A549 (cell line): ENCODE measurements around the gene AP3S2. TPM values are rescaled to one million over a fixed set of nuclear protein-coding genes. Genes with fewer than 3 reads are reported as not detected.
A peak's percentile ranks its signal among the peaks of the same experiment; 100 is the strongest.

Source experiments
- ATAC-seq, 2 experiments: fragments of 200-7000 bp in 1 of 2; fragments of >200 bp in 1 of 2; cut with Nextera tagmentation in 1 of 2; cut with Tn5 transposase in 1 of 2; 3 replicates each; pipeline versions ENCODE4 v1.8.0 to v1.9.1; 2018 to 2020; ENCODE audit warnings: mild to moderate bottlenecking in 1 of 2, moderate library complexity in 1 of 2
- CTCF ChIA-PET: fragments of 300-600 bp; sonication (Branson Sonifier 250); formaldehyde crosslinking; extraction: SDS; loops from one replicate; lab custom pipeline; 2021; ENCODE audit warnings: antibody characterized with exemption, inconsistent platforms; lab: Yijun Ruan, JAX
- POLR2A ChIA-PET: fragments of 350-600 bp; formaldehyde crosslinking; extraction: SDS; loops from one replicate; lab custom pipeline; 2021; ENCODE audit warnings: antibody characterized with exemption, inconsistent platforms; lab: Yijun Ruan, JAX
- DNase-seq, 2 experiments: peaks; one replicate each; pipeline versions ENCODE4 v3.0.0 to v3.0.0-alpha.2; 2011 to 2016; ENCODE audit warnings: low read depth in 1 of 2, low spot score in 1 of 2
- FAIRE-seq: peaks from 2 replicates; lab custom pipeline; 2011; peaks lifted over from hg19 to GRCh38; lab: Jason Lieb, UNC
- H3K27ac ChIP-seq, 2 experiments: fragments of >200 bp; sonication (Bioruptor Twin); formaldehyde crosslinking; 3 replicates each; pipeline ENCODE4 v1.5.1; 2016 to 2017
- H3K4me1 ChIP-seq: fragments of >200 bp; sonication (Bioruptor Twin); formaldehyde crosslinking; 3 replicates; pipeline ENCODE4 v1.6.1; 2016
- H3K4me2 ChIP-seq: fragments of >200 bp; sonication (Bioruptor Twin); formaldehyde crosslinking; 3 replicates; pipeline ENCODE4 v1.6.1; 2016
- H3K4me3 ChIP-seq: fragments of >200 bp; sonication (Bioruptor Twin); formaldehyde crosslinking; 3 replicates; pipeline ENCODE4 v1.5.1; 2016
- H3K9me3 ChIP-seq: fragments of >200 bp; sonication (Bioruptor Twin); formaldehyde crosslinking; 3 replicates; pipeline ENCODE4 v1.6.1; 2016
- ATOH8 ChIP-seq: fragments of 250-450 bp; sonication (Bioruptor Pico); IDR thresholded peaks from 2 replicates; pipeline ENCODE4 v1.5.0; 2020; ENCODE audit warnings: low read depth, mild to moderate bottlenecking, moderate library complexity
- CHD4 ChIP-seq: fragments of 200-600 bp; sonication (generic); IDR thresholded peaks from 2 replicates; pipeline ENCODE4 v1.6.1; 2016; ENCODE audit warnings: antibody characterized with exemption, mild to moderate bottlenecking, borderline replicate concordance
- CTCF ChIP-seq: fragments of >200 bp; sonication (Bioruptor Twin); formaldehyde crosslinking; IDR thresholded peaks from 3 replicates; pipeline ENCODE4 v1.5.1; 2016
- EHF ChIP-seq: fragments of 250-450 bp; sonication (Bioruptor Pico); IDR thresholded peaks from 2 replicates; pipeline ENCODE4 v1.5.0; 2020; ENCODE audit warnings: mild to moderate bottlenecking
- EP300 ChIP-seq, 2 experiments: fragments of >200 bp; sonication (Bioruptor Twin); formaldehyde crosslinking; IDR thresholded peaks; 2 replicates in 1 of 2; 3 replicates in 1 of 2; pipeline ENCODE4 v1.6.1; 2016 to 2017
- ESRRA ChIP-seq: fragments of 150-350 bp; IDR thresholded peaks from 2 replicates; pipeline ENCODE4 v1.6.1; 2014; ENCODE audit warnings: mild to moderate bottlenecking, low read length, borderline replicate concordance
- FOSB ChIP-seq: fragments of 250-450 bp; sonication (Bioruptor Pico); IDR thresholded peaks from 2 replicates; pipeline ENCODE4 v1.5.0; 2020; ENCODE audit warnings: mild to moderate bottlenecking, moderate library complexity
- FOSL2 ChIP-seq, 2 experiments: fragments of 450-650 bp in 1 of 2; fragments of >200 bp in 1 of 2; sonication (Bioruptor Twin) in 1 of 2; formaldehyde crosslinking; IDR thresholded peaks; 2 replicates each; pipeline versions ENCODE4 v1.5.0 to v1.6.1; 2016 to 2020; ENCODE audit warnings: mild to moderate bottlenecking in 1 of 2, moderate library complexity in 1 of 2
- GATA3 ChIP-seq: IDR thresholded peaks from 2 replicates; pipeline ENCODE4 v1.6.1; 2012; ENCODE audit warnings: borderline replicate concordance
- HDAC2 ChIP-seq: fragments of 200-600 bp; sonication (generic); IDR thresholded peaks from 2 replicates; pipeline ENCODE4 v1.6.1; 2016
- HEYL ChIP-seq: fragments of 250-450 bp; sonication (Bioruptor Pico); IDR thresholded peaks from 2 replicates; pipeline ENCODE4 v1.8.0; 2021; ENCODE audit warnings: mild to moderate bottlenecking, moderate library complexity
- HOXB5 ChIP-seq: fragments of 250-450 bp; sonication (Bioruptor Pico); IDR thresholded peaks from 2 replicates; pipeline ENCODE4 v1.5.0; 2020; ENCODE audit warnings: mild to moderate bottlenecking, moderate library complexity
- JUN ChIP-seq, 2 experiments: fragments of >200 bp; sonication (Bioruptor Twin); formaldehyde crosslinking; IDR thresholded peaks; 2 replicates in 1 of 2; 3 replicates in 1 of 2; pipeline ENCODE4 v1.6.1; 2016 to 2017
- KDM5A ChIP-seq: fragments of 200-600 bp; sonication (generic); IDR thresholded peaks from 2 replicates; pipeline ENCODE4 v1.6.1; 2016; ENCODE audit warnings: antibody characterized with exemption, mild to moderate bottlenecking
- MAFK ChIP-seq: fragments of 450-650 bp; IDR thresholded peaks from 2 replicates; pipeline ENCODE4 v1.6.1; 2014; ENCODE audit not compliant: partially characterized antibody
- MYC ChIP-seq: IDR thresholded peaks from 2 replicates; pipeline ENCODE4 v1.6.1; 2012; ENCODE audit warnings: mild to moderate bottlenecking, inconsistent platforms, low read length, improper control_type of control experiment, borderline replicate concordance
- NFE2L2 ChIP-seq: fragments of 150-350 bp; conservative IDR thresholded peaks from 2 replicates; pipeline ENCODE4 v1.6.1; 2014; ENCODE audit warnings: low read length
- RARB ChIP-seq: fragments of 250-450 bp; sonication (Bioruptor Pico); IDR thresholded peaks from 2 replicates; pipeline ENCODE4 v1.8.0; 2021; ENCODE audit warnings: mild to moderate bottlenecking, moderate library complexity
- RCOR1 ChIP-seq: fragments of 150-350 bp; IDR thresholded peaks from 2 replicates; pipeline ENCODE4 v1.6.1; 2014; ENCODE audit warnings: antibody characterized with exemption, low read length, low read depth
- RFX5 ChIP-seq: fragments of 450-650 bp; IDR thresholded peaks from 2 replicates; pipeline ENCODE4 v1.7.1; 2014; ENCODE audit warnings: antibody characterized with exemption, mild to moderate bottlenecking, moderate library complexity
- RNF2 ChIP-seq: fragments of 200-600 bp; sonication (generic); IDR thresholded peaks from 2 replicates; pipeline ENCODE4 v1.6.1; 2016; ENCODE audit warnings: low read depth, mild to moderate bottlenecking, antibody characterized with exemption, moderate library complexity, borderline replicate concordance
- SREBF2 ChIP-seq: fragments of 450-650 bp; IDR thresholded peaks from 2 replicates; pipeline ENCODE4 v1.6.1; 2014; ENCODE audit warnings: mild to moderate bottlenecking, moderate library complexity
- TFCP2L1 ChIP-seq: fragments of 250-450 bp; sonication (Bioruptor Pico); IDR thresholded peaks from 2 replicates; pipeline ENCODE4 v1.5.0; 2021; ENCODE audit warnings: mild to moderate bottlenecking
- ZNF302 ChIP-seq: fragments of 250-450 bp; sonication (Bioruptor Pico); IDR thresholded peaks from 2 replicates; pipeline ENCODE4 v1.9.0; 2021; ENCODE audit warnings: inconsistent platforms, mild to moderate bottlenecking, moderate library complexity
- ZSCAN20 ChIP-seq: fragments of 250-450 bp; sonication (Bioruptor Pico); IDR thresholded peaks from 2 replicates; pipeline ENCODE4 v1.8.0; 2022; ENCODE audit warnings: mild to moderate bottlenecking, moderate library complexity
- WGBS: methylation state at CpG from one replicate; pipeline ENCODE4 v1.1.6; 2017; ENCODE audit errors: missing lambda C conversion rate; 5-methylcytosine and 5-hydroxymethylcytosine counted together
- polyA plus RNA-seq, 4 experiments: library from polyadenylated mRNA; depleted of rRNA in 3 of 4; stranded (reverse); fragments of >200 nt; fragmentation: RNase III in 1 of 4; extraction: RNeasy Plus Mini Kit Qiagen cat#74134 plus additional on column Dnase treatment in 1 of 4; gene quantifications; 2 replicates in 3 of 4; 3 replicates in 1 of 4; pipeline ENCODE4 v1.2.3, GENCODE V29; 2011 to 2017

The AP3S2 gene
- polyA plus RNA-seq, 2 of the 4 experiments (the other 2 are of a cell fraction) = 85.1 to 85.9 TPM

DNA sequence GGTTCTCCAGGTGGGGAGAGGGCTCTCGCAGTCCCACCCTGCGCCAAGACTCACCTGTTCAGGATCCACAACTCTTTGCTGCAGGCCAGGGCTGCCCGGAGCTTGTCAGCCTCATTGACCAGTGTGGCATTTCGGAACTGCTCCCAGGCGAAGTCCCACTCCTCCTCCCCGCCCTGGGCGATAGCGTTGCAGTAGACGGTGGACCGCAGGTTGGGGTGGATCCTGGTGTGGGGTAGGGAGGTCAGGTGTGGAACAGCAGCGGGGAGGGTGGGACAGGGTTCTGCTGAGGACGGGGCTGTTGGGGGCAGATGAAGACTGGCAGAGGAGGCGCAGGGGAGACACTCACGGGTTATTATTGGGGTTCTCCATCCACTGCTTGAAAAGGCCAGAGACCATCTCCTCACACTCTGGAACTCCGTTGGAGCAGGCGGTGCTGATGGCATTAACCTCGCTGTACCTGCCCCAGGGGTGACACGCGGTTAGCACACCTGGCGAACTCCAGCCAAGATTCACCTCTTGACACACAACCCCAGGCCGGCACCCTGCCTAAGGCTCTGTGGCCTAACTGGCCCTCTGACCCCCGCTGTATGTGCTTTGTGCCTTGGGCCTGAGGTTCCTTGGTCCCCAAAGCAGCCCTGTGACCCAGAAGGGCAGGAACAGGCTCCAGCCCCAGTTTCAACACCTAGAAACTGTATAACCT is 101.5 kb downstream of the AP3S2 start:
- 0 out of 6 replicates have a peak, but pooled peaks of 1 of the 2 experiments have one; percentile 37 for ATAC-seq
- Histone ChIP-seq H3K4me1 (peaks cover 18% of the 10 kb centered on the region), H3K4me3 (no peak overlapping the region), H3K27ac (no peak overlapping the region), H3K9me3 (peaks cover 15% of the 10 kb centered on the region), H3K4me2 (no peak overlapping the region)
- 86% methylated on average over 19 of the region's 22 CpGs for WGBS
- no peak for DNase-seq
- no peak for FAIRE-seq
- CTCF ChIA-PET = interaction anchor here (0.7 to 6.6 kb wide), 6 partner anchors 9 to 32 kb away, joined by 3 to 39 read pairs (median 4); no protein-coding TSS in a partner anchor
- POLR2A ChIA-PET = no interaction called here
- TF ChIP-seq HOXB5 (CRISPR knock-in tag) (no peak), RARB (no peak), TFCP2L1 (CRISPR knock-in tag) (no peak), GATA3 (no peak), MYC (no peak)

- Histone ChIP-seq H3K4me2 (no peak overlapping the region), H3K27ac (no peak overlapping the region), H3K4me1 (peaks cover 21% of the 10 kb centered on the region), H3K9me3 (peaks cover 22% of the 10 kb centered on the region), H3K4me3 (no peak overlapping the region)
- ChIA-PET POLR2A (no interaction called here), CTCF (interaction anchor here (0.6 to 6.6 kb wide), 10 partner anchors 9 to 404 kb away, joined by 3 to 39 read pairs (median 4); partner anchors contain the start of gene MESP1)
- no peak for DNase-seq
- ATAC-seq = no peak
- WGBS = 92% methylated on average over 16 of the region's 16 CpGs
- no peak for FAIRE-seq
- TF ChIP-seq EHF (CRISPR knock-in tag) = no peak
- TF ChIP-seq HOXB5 (CRISPR knock-in tag) = no peak
- TF ChIP-seq TFCP2L1 (CRISPR knock-in tag) = no peak
- TF ChIP-seq FOSB = no peak
- TF ChIP-seq MAFK = no peak
- no peak for TF ChIP-seq NFE2L2
- no peak for TF ChIP-seq RCOR1
- TF ChIP-seq JUN (IDR thresholded peaks at IDR 0.05) = no peak
- no peak for TF ChIP-seq HDAC2
- TF ChIP-seq FOSL2 (IDR thresholded peaks at IDR 0.05) = no peak
- TF ChIP-seq FOSL2 (CRISPR knock-in tag; IDR thresholded peaks at IDR 0.05) = no peak
- no peak for TF ChIP-seq ATOH8 (CRISPR knock-in tag)
- no peak for TF ChIP-seq MYC
- no peak for TF ChIP-seq SREBF2
- no peak for TF ChIP-seq HEYL (CRISPR knock-in tag)
Observed at GRCh38 chr15:89790661-89791060, 103.1 kb downstream of the AP3S2 start.

- no peak overlapping the region for H3K27ac ChIP-seq
- WGBS = 86% methylated on average over 10 of the region's 10 CpGs
- CTCF ChIA-PET = interaction anchor here (0.7 to 6.6 kb wide), 7 partner anchors 8 to 85 kb away, joined by 3 to 39 read pairs (median 4); no protein-coding TSS in a partner anchor
- FAIRE-seq = no peak
- ATAC-seq = no peak
- TF ChIP-seq ZSCAN20 (CRISPR knock-in tag) (no peak), RNF2 (no peak), FOSB (no peak), ZNF302 (CRISPR knock-in tag) (no peak), ESRRA (no peak), CTCF (no peak), EP300 (IDR thresholded peaks at IDR 0.05) (no peak), TFCP2L1 (CRISPR knock-in tag) (no peak), KDM5A (no peak), CHD4 (no peak), NFE2L2 (no peak), RFX5 (no peak)
- TF ChIP-seq, all 56 proteins: peak for 0
- H3K4me1 ChIP-seq = peaks cover 21% of the 10 kb centered on the region
- H3K9me3 ChIP-seq = peaks cover 22% of the 10 kb centered on the region
- DNase-seq = no peak
- no peak overlapping the region for H3K4me3 ChIP-seq
- no peak overlapping the region for H3K4me2 ChIP-seq
- POLR2A ChIA-PET = no interaction called here
Observed at GRCh38 chr15:89790206-89790605, 103.6 kb downstream of the AP3S2 start.
